ENCODE data around the gene VGLL3. TPM values are rescaled to one million over a fixed set of nuclear protein-coding genes. Genes with fewer than 3 reads are reported as not detected.

Gene VGLL3
- total RNA-seq, 2 donors from 2014 or later: 8.2 to 19.4 TPM

- DNase-seq (no peak), ATAC-seq (no peak)
- intact Hi-C loops (cut with DNase I): no loop called here
Measured at GRCh38 chr3:86890741-86891396, 100.1 kb downstream of the VGLL3 start.

Other genes with a start within 250 kb of the VGLL3 start
- 10 to 100 TPM; 27.0 to 41.8 TPM for gene CHMP2B, start 236.2 kb upstream of the VGLL3 start, total RNA-seq

All from left cardiac atrium (tissue), 4 donors.